Fibroblast of villous mesenchyme (primary cell): ENCODE measurements around the gene ACOT6. TPM values are rescaled to one million over a fixed set of nuclear protein-coding genes. Genes with fewer than 3 reads are reported as not detected.

Experiments
- DNase-seq: peaks from one replicate; pipeline ENCODE4 v3.0.0-alpha.2; 2010; ENCODE audit warnings: low read depth
- H3K4me3 ChIP-seq: 2 replicates; pipeline ENCODE4 v1.5.1; 2011; ENCODE audit warnings: low read depth, mild to moderate bottlenecking, low read length
- CTCF ChIP-seq: IDR thresholded peaks from 2 replicates; pipeline ENCODE4 v1.5.1; 2012; ENCODE audit warnings: low read depth, mild to moderate bottlenecking, low read length; ENCODE audit not compliant: insufficient read depth
- total RNA-seq: library from RNA; depleted of rRNA; stranded (reverse); fragments of >200 nt; gene quantifications from 2 replicates; pipeline ENCODE4 v1.2.3, GENCODE V29; 2012

ACOT6 gene
- total RNA-seq, 1 donor, result under 0.01 TPM

- no peak for DNase-seq
- no peak overlapping the region for H3K4me3 ChIP-seq
- no peak for TF ChIP-seq CTCF
Measured at GRCh38 chr14:73599499-73599898, 12.8 kb upstream of the ACOT6 start.

- TF ChIP-seq CTCF, result no peak
- H3K4me3 ChIP-seq, result no peak overlapping the region
- DNase-seq, result no peak
Measured at GRCh38 chr14:73602994-73603393, 9.3 kb upstream of the ACOT6 start.

- DNase-seq, result no peak
- H3K4me3 ChIP-seq, result no peak overlapping the region
- TF ChIP-seq CTCF, result no peak
Measured at GRCh38 chr14:73606271-73606670, 6.0 kb upstream of the ACOT6 start.

- no peak for TF ChIP-seq CTCF
- no peak overlapping the region for H3K4me3 ChIP-seq
- DNase-seq, result no peak
Measured at GRCh38 chr14:73607241-73607640, 5.1 kb upstream of the ACOT6 start.

GRCh38 chr14:73610687-73611086 is 1.6 kb upstream of the ACOT6 start:
- DNase-seq, result peak; percentile 18
- no peak for TF ChIP-seq CTCF
- no peak overlapping the region for H3K4me3 ChIP-seq

GRCh38 chr14:73613046-73613383 is 698 bp downstream of the ACOT6 start:
- no peak for TF ChIP-seq CTCF
- DNase-seq, result no peak
- peak overlapping the region; percentile 66 for H3K4me3 ChIP-seq

GRCh38 chr14:73613419-73613963 is 1.2 kb downstream of the ACOT6 start:
- no peak for TF ChIP-seq CTCF
- H3K4me3 ChIP-seq, result peak overlapping the region; percentile 66
- no peak for DNase-seq
